Nucleus accumbens (tissue), 56 donors: ENCODE measurements around the gene SUMO1.
A peak's percentile ranks its signal among the peaks of the same experiment; 100 is the strongest.
"Not testable (repeated sequence)": the region's sequence is repeated elsewhere in the genome, so short reads cannot be mapped to it uniquely, and the experiment has no call there.

Experiments used
- DNase-seq, 56 donors: peaks; one replicate each; lab custom pipeline; 2025; lab: John Stamatoyannopoulos, UW

Gene SUMO1

GRCh38 chr2:202238234-202239197 lies at the start of gene SUMO1:
TSS of gene SUMO1 (minus strand) at chr2:202238597. CDS start at chr2:202238451, 146 bp downstream.
- peak; percentile 9 to 95 (median 85) for DNase-seq

GRCh38 chr2:202286595-202286994 lies 48.2 kb upstream of the SUMO1 start:
- DNase-seq: no peak

- DNase-seq: no peak
Observed at GRCh38 chr2:202278944-202279343, 40.5 kb upstream of the SUMO1 start.

GRCh38 chr2:202278036-202278760 lies 39.8 kb upstream of the SUMO1 start:
- DNase-seq: no peak

- DNase-seq: not testable (repeated sequence)
Observed at GRCh38 chr2:202276078-202276720, 37.8 kb upstream of the SUMO1 start.

- DNase-seq: no peak
Observed at GRCh38 chr2:202270487-202270886, 32.1 kb upstream of the SUMO1 start.

- no peak for DNase-seq
Observed at GRCh38 chr2:202269585-202269984, 31.2 kb upstream of the SUMO1 start.

GRCh38 chr2:202267495-202267894 lies 29.1 kb upstream of the SUMO1 start:
- DNase-seq: no peak

- DNase-seq: peak; percentile 49 to 96 (median 90)
Observed at GRCh38 chr2:202265467-202266277, 27.3 kb upstream of the SUMO1 start, which contains the start of gene NOP58. TSS of gene NOP58 (plus strand) at chr2:202265763. CDS start at chr2:202265942, 179 bp downstream.

GRCh38 chr2:202261531-202261930 lies 23.1 kb upstream of the SUMO1 start:
- no peak for DNase-seq

GRCh38 chr2:202251494-202251893 lies 13.1 kb upstream of the SUMO1 start:
- no peak for DNase-seq

- DNase-seq: peak in 18 of 56 donors; percentile 0 to 50 (median 20)
Observed at GRCh38 chr2:202249521-202250253, 11.3 kb upstream of the SUMO1 start.

GRCh38 chr2:202247710-202248109 lies 9.3 kb upstream of the SUMO1 start:
- not testable (repeated sequence) for DNase-seq

GRCh38 chr2:202237787-202238233 lies 587 bp downstream of the SUMO1 start:
- peak in 40 of 56 donors; percentile 3 to 59 (median 36) for DNase-seq

GRCh38 chr2:202221873-202222272 lies 16.5 kb downstream of the SUMO1 start:
- DNase-seq: no peak

- no peak for DNase-seq
Observed at GRCh38 chr2:202215179-202215578, 23.2 kb downstream of the SUMO1 start.

GRCh38 chr2:202208526-202208925 lies 29.9 kb downstream of the SUMO1 start:
- no peak for DNase-seq

GRCh38 chr2:202204855-202205254 lies 33.5 kb downstream of the SUMO1 start:
- no peak for DNase-seq

GRCh38 chr2:202203348-202203747 lies 35.0 kb downstream of the SUMO1 start:
- no peak for DNase-seq
